Lower leg skin (tissue), 4 donors: Measurements from ENCODE around the gene GRAP. TPM values are rescaled to one million over a fixed set of nuclear protein-coding genes. Genes with fewer than 3 reads are reported as not detected.
"Not testable (repeated sequence)": the region's sequence is repeated elsewhere in the genome, so short reads cannot be mapped to it uniquely, and the experiment has no call there.

ENCODE experiments used
- DNase-seq, 2 donors: peaks; one replicate each; pipeline ENCODE4 v3.0.0-alpha.2; 2019; ENCODE audit warnings: low spot score in 2 of 2
- H3K4me3 ChIP-seq: fragments of 200-600 bp; sonication (generic); 2 replicates; pipeline ENCODE4 v1.5.1; 2017; ENCODE audit warnings: mild to moderate bottlenecking, low read depth; ENCODE audit not compliant: poor library complexity, severe bottlenecking
- CTCF ChIP-seq, 3 donors: fragments of 450-650 bp; IDR thresholded peaks; one replicate each; pipeline ENCODE4 v1.5.1; 2016; ENCODE audit warnings: antibody characterized with exemption in 3 of 3, mild to moderate bottlenecking in 3 of 3, moderate library complexity in 2 of 3
- POLR2A ChIP-seq, 2 donors: fragments of 450-650 bp; IDR thresholded peaks; one replicate each; pipeline ENCODE4 v1.6.1; 2016 to 2017; ENCODE audit warnings: antibody characterized with exemption in 2 of 2, mild to moderate bottlenecking in 1 of 2, moderate library complexity in 1 of 2
- WGBS, 2 donors: methylation state at CpG; one replicate each; pipeline ENCODE4 v1.1.5; 2018; 5-methylcytosine and 5-hydroxymethylcytosine counted together
- intact Hi-C: fragments of 100-400 bp; cut with DNase I; formaldehyde crosslinking; loops from one replicate; pipeline ENCODE4 v1.15.0; 2023; ENCODE audit warnings: low total_unique reads
- total RNA-seq, 4 donors: library from RNA; depleted of rRNA; stranded (reverse); fragments of >200 nt; gene quantifications; one replicate each; pipeline ENCODE4 v1.1.0, GENCODE V29; 2016

GRAP gene
- total RNA-seq, 4 donors from 2014 or later, result 0.55 to 3.5 (median 1.2) TPM

- no peak for DNase-seq
- 93 to 97% methylated on average over 18 to 22 of the region's 24 CpGs for WGBS, 2 donors
- no peak overlapping the region for H3K4me3 ChIP-seq
- intact Hi-C loops, result no loop called here
- TF ChIP-seq CTCF (IDR thresholded peaks at IDR 0.05), result no peak
- TF ChIP-seq POLR2A (IDR thresholded peaks at IDR 0.05), result no peak
Measured at GRCh38 chr17:19021622-19022083, 25.1 kb downstream of the GRAP start.

- 96 to 100% methylated on average over 7 of the region's 7 CpGs for WGBS, 2 donors
- intact Hi-C loops, H3K4me3 ChIP-seq, DNase-seq: not testable (repeated sequence)
Measured at GRCh38 chr17:19021011-19021621, 25.6 kb downstream of the GRAP start.

- intact Hi-C loops, result no loop called here
- WGBS, 2 donors, result 84 to 90% methylated on average over 3 of the region's 3 CpGs
- H3K4me3 ChIP-seq, result no peak overlapping the region
- DNase-seq, result no peak
- no peak for TF ChIP-seq CTCF (IDR thresholded peaks at IDR 0.05)
- no peak for TF ChIP-seq POLR2A (IDR thresholded peaks at IDR 0.05)
Measured at GRCh38 chr17:19020016-19020415, 26.7 kb downstream of the GRAP start.

- WGBS, 2 donors, result 56 to 62% methylated on average over 21 to 27 of the region's 27 CpGs
- intact Hi-C loops, result no loop called here
Measured at GRCh38 chr17:19019041-19019941, 27.5 kb downstream of the GRAP start.

GRCh38 chr17:19018600-19018950 lies 28.2 kb downstream of the GRAP start:
- TF ChIP-seq CTCF (IDR thresholded peaks at IDR 0.05), result no peak
- TF ChIP-seq POLR2A (IDR thresholded peaks at IDR 0.05), result no peak
- H3K4me3 ChIP-seq, result no peak overlapping the region
- intact Hi-C loops, result no loop called here
- 66 to 71% methylated on average over 4 to 6 of the region's 6 CpGs for WGBS, 2 donors
- no peak for DNase-seq

More at GRCh38 chr17:19019041-19019941, 27.5 kb downstream of the GRAP start:
- no peak for DNase-seq
- TF ChIP-seq POLR2A (IDR thresholded peaks at IDR 0.05), result no peak
- TF ChIP-seq CTCF (IDR thresholded peaks at IDR 0.05), result no peak
- no peak overlapping the region for H3K4me3 ChIP-seq

- intact Hi-C loops, result no loop called here
- no peak for DNase-seq
- H3K4me3 ChIP-seq, result no peak overlapping the region
- 61 to 66% methylated on average over 16 of the region's 16 CpGs for WGBS, 2 donors
- TF ChIP-seq CTCF (IDR thresholded peaks at IDR 0.05) (no peak), POLR2A (IDR thresholded peaks at IDR 0.05) (no peak)
Measured at GRCh38 chr17:19017804-19018599, 28.8 kb downstream of the GRAP start.
